ENCODE data around the gene MTCP1. TPM values are rescaled to one million over a fixed set of nuclear protein-coding genes. Genes with fewer than 3 reads are reported as not detected.

Gene MTCP1
- total and polyA plus RNA-seq, 10 of the 15 experiments (the other 5 are each of a cell fraction or from before 2014, with no cell fraction given): 16.6 to 74.0 (median 30.9) TPM

DNA sequence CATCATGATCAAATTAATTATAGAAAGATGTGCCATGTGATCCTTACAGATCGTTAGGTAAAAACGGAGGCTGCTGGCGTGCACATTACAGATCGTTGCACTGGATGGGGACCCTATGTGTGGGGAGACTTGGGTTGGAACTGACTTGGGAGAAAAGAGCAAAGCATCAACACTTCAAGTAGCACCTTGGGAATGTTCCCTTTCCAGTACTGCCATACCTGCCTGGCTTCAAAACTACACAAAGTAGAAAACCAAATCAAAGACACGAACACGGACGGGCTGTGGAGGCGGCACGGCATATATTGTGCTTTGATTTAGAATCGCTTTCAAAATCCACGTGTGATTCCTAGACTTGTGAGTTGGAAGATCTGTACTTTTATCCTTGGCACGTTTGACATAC is 898 bp downstream of the MTCP1 start:
- WGBS (ENCODE audit: insufficient coverage, insufficient replicate concordance, low lambda C conversion rate, missing lambda C conversion rate): 31% methylated on average over 12 of the region's 12 CpGs
- DNase-seq (ENCODE audit: low read depth, low spot score): no peak
- Histone ChIP-seq H3K4me3 (peak overlapping the region; percentile 72), H3K9ac (ENCODE audit: control insufficient read depth, insufficient read depth, low read length) (peak overlapping the region; percentile 87), H3K27me3 (replicated peaks in 1 of 2; ENCODE audit: control insufficient read depth in 2 of 2, insufficient read depth in 2 of 2, low read length in 1 of 2) (no peaks in the 10 kb centered on the region), H3K4me2 (ENCODE audit: control insufficient read depth, insufficient read depth) (peak overlapping the region; percentile 49), H3K27ac (ENCODE audit: control insufficient read depth, insufficient read depth) (peak overlapping the region; percentile 84; the same call in 1 of the 2 replicates), H2AFZ (ENCODE audit: control insufficient read depth, low read depth, low read length) (peak overlapping the region; percentile 61), H3K9me3 (replicated peaks; ENCODE audit: control insufficient read depth, insufficient read depth, low read length) (no peaks in the 10 kb centered on the region), H3K4me1 (ENCODE audit: control insufficient read depth, insufficient read depth, low read length) (no peaks in the 10 kb centered on the region), H3K36me3 (ENCODE audit: control insufficient read depth in 2 of 2, insufficient read depth in 2 of 2, low read length in 1 of 2) (no peaks in the 10 kb centered on the region; a peak in 3 of 4 replicates), H4K20me1 (ENCODE audit: control insufficient read depth, insufficient read depth) (no peaks in the 10 kb centered on the region), H3K79me2 (ENCODE audit: control insufficient read depth, insufficient read depth, low read length) (peaks cover 54% of the 10 kb centered on the region)
- no peak for FAIRE-seq
- TF ChIP-seq POU2F2 (IDR thresholded peaks at IDR 0.05; ENCODE audit: borderline replicate concordance, low read depth, low read length) (no peak), FOXM1 (IDR thresholded peaks at IDR 0.05; ENCODE audit: low read depth, low read length) (no peak), CHD2 (IDR thresholded peaks at IDR 0.05; ENCODE audit: borderline replicate concordance, low read depth, low read length) (no peak), IRF4 (IDR thresholded peaks at IDR 0.05; ENCODE audit: low read depth, low read length) (no peak), CBFB (IDR thresholded peaks at IDR 0.05; ENCODE audit: low read depth) (no peak), ZNF622 (IDR thresholded peaks at IDR 0.05) (no peak), KDM1A (IDR thresholded peaks at IDR 0.05; ENCODE audit: borderline replicate concordance) (no peak), RFX5 (IDR thresholded peaks at IDR 0.05; ENCODE audit: low read depth, low read length) (no peak), WRNIP1 (IDR thresholded peaks at IDR 0.05; ENCODE audit: borderline replicate concordance, low read depth, low read length) (no peak), DPF2 (IDR thresholded peaks at IDR 0.05) (no peak), NR2C1 (IDR thresholded peaks at IDR 0.05) (no peak), SIN3A (IDR thresholded peaks at IDR 0.05; ENCODE audit: low read depth, low read length) (no peak), PAX8 (IDR thresholded peaks at IDR 0.05) (no peak), SMARCA5 (IDR thresholded peaks at IDR 0.05) (no peak), TBL1XR1 (IDR thresholded peaks at IDR 0.05; ENCODE audit: low read depth, low read length) (no peak)
- TF ChIP-seq, protein P1, sequence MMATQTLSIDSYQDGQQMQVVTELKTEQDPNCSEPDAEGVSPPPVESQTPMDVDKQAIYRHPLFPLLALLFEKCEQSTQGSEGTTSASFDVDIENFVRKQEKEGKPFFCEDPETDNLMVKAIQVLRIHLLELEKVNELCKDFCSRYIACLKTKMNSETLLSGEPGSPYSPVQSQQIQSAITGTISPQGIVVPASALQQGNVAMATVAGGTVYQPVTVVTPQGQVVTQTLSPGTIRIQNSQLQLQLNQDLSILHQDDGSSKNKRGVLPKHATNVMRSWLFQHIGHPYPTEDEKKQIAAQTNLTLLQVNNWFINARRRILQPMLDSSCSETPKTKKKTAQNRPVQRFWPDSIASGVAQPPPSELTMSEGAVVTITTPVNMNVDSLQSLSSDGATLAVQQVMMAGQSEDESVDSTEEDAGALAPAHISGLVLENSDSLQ (IDR thresholded peaks at IDR 0.05): no peak
- TF ChIP-seq, protein P2, sequence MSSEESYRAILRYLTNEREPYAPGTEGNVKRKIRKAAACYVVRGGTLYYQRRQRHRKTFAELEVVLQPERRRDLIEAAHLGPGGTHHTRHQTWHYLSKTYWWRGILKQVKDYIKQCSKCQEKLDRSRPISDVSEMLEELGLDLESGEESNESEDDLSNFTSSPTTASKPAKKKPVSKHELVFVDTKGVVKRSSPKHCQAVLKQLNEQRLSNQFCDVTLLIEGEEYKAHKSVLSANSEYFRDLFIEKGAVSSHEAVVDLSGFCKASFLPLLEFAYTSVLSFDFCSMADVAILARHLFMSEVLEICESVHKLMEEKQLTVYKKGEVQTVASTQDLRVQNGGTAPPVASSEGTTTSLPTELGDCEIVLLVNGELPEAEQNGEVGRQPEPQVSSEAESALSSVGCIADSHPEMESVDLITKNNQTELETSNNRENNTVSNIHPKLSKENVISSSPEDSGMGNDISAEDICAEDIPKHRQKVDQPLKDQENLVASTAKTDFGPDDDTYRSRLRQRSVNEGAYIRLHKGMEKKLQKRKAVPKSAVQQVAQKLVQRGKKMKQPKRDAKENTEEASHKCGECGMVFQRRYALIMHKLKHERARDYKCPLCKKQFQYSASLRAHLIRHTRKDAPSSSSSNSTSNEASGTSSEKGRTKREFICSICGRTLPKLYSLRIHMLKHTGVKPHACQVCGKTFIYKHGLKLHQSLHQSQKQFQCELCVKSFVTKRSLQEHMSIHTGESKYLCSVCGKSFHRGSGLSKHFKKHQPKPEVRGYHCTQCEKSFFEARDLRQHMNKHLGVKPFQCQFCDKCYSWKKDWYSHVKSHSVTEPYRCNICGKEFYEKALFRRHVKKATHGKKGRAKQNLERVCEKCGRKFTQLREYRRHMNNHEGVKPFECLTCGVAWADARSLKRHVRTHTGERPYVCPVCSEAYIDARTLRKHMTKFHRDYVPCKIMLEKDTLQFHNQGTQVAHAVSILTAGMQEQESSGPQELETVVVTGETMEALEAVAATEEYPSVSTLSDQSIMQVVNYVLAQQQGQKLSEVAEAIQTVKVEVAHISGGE (CRISPR knock-in tag; IDR thresholded peaks at IDR 0.05): no peak
- TF ChIP-seq, protein P3, sequence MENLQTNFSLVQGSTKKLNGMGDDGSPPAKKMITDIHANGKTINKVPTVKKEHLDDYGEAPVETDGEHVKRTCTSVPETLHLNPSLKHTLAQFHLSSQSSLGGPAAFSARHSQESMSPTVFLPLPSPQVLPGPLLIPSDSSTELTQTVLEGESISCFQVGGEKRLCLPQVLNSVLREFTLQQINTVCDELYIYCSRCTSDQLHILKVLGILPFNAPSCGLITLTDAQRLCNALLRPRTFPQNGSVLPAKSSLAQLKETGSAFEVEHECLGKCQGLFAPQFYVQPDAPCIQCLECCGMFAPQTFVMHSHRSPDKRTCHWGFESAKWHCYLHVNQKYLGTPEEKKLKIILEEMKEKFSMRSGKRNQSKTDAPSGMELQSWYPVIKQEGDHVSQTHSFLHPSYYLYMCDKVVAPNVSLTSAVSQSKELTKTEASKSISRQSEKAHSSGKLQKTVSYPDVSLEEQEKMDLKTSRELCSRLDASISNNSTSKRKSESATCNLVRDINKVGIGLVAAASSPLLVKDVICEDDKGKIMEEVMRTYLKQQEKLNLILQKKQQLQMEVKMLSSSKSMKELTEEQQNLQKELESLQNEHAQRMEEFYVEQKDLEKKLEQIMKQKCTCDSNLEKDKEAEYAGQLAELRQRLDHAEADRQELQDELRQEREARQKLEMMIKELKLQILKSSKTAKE (IDR thresholded peaks at IDR 0.05; ENCODE audit: low read depth, poor library complexity, severe bottlenecking): no peak
- POLR2A ChIA-PET: interaction anchor here (1.1 kb wide), 1 partner anchor 42 kb away, joined by 3 read pairs; no protein-coding TSS in a partner anchor
- RAD21 ChIA-PET (ENCODE audit: unreplicated experiment): interaction anchor here (1.4 to 1.5 kb wide), 2 partner anchors 43 to 148 kb away, joined by 3 read pairs; partner anchors contain the start of gene FUNDC2
- CTCF ChIA-PET: interaction anchor here (1.4 kb wide), 1 partner anchor 13 kb away, joined by 3 read pairs; no protein-coding TSS in a partner anchor
- no peak for ATAC-seq
- no TSS peak for BruUV-seq (replicated peaks)
- intact Hi-C loops (cut with micrococcal nuclease; ENCODE audit: unreplicated experiment): loop anchor here (5.0 kb wide), 2 partner anchors 43 to 147 kb away; partner anchors contain the start of genes FUNDC2 and VBP1
- SMC1A ChIA-PET (ENCODE audit: uncharacterized antibody, unreplicated experiment): interaction anchor here (1.1 kb wide), 1 partner anchor 42 kb away, joined by 4 read pairs; no protein-coding TSS in a partner anchor
- in situ Hi-C loops (cut with MboI): no loop called here

Measured in GM12878 (cell line).